GM04504 (cell line): ENCODE data around the gene BRD8.
"Not testable (repeated sequence)": the region's sequence is repeated elsewhere in the genome, so short reads cannot be mapped to it uniquely, and the experiment has no call there.

Experiments used
- DNase-seq: peaks from one replicate; pipeline ENCODE4 v3.0.0-alpha.2; 2012; ENCODE audit warnings: low read depth

The BRD8 gene

DNA sequence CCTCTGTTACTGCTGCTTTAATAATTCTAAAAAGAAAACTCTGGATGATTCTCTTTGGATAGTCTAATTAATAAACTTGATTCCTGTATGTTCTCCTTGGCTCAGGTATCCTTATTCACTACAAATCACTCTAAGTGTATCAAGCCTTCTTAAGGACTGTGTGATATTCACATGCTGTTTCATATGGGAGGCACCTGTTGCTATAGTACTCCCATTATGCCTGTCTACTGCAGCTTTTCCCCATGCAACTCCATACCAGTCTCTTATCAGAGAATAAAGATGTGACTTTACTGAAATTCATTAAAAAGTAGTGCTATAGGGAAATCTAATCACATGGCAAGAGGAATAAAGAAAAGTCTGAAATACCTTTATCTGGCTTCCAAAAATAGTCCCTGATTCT is 14.7 kb downstream of the BRD8 start:
- no peak for DNase-seq

DNA sequence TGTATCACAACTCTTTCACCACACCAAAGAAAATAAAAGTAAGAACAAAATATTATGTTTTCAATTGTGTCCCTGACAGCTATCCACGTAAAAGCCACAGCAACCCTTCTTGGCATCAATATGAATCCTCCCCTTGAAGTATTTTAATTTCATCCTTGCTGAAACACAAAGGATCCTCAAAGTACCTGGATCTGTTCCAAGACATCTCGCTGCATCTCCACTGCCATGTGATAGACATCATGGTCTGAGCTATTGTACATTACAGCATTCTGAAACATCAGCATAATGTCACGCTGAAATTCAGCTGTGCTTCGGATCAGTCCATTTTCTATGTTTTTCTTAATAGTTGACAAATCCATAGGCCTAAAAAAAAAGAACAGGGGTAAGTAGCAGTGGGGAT is 17.7 kb downstream of the BRD8 start:
- no peak for DNase-seq

DNA sequence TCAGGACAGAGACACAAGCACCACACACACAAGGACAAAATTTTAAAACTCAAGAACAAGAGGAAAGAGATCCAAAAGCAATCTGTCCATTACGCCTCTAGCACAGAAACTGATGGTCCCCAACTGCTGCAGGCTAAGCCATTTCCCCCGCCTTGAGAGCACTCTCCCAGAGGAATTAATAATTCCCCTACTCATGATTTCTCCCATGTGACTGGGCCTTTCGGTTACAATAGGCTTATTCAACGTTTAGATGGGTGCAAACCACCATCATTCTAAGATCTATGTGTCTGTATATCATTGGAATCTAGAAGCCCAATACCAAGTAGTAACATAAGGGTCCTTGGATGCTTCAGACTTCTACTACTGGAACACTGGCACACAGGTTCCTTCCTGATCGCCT is 18.8 kb downstream of the BRD8 start:
- DNase-seq = no peak

DNA sequence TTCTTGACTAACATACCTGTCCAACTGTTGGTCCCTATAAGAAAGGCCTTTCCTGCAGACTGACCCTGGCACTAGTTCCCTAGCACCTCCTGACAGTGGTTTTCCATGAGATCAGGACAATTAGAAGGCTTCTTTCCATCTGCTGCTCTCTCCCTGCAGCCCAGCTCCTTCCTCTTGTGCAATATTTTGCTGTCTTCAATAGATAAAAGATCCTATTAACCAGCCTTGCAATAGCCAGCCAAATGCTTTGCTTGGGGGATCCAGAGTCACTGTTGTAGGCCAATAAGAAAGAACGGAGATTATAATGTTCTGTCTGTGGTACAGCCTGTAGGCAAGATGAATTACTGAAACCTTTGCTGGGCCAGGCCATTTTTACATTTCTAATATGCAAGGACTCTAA is 20.8 kb downstream of the BRD8 start:
- no peak for DNase-seq

DNA sequence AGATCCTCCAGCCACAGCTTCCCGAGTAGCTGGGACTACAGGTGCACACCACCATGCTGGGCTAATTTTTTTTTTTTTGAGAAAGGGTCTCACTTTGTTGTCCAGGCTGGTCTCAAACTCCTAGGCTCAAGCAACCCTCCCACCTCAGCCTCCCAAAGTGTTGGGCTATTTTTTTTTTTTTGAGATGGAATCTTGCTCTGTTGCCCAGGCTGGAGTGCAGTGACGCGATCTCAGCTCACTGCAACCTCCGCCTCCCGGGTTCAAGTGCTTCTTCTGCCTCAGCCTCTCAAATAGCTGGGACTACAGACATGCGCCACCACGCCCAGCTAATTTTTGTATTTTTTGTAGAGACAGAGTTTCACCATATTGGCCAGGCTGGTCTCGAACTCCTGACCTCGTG is 22.5 kb downstream of the BRD8 start:
- DNase-seq = not testable (repeated sequence)

DNA sequence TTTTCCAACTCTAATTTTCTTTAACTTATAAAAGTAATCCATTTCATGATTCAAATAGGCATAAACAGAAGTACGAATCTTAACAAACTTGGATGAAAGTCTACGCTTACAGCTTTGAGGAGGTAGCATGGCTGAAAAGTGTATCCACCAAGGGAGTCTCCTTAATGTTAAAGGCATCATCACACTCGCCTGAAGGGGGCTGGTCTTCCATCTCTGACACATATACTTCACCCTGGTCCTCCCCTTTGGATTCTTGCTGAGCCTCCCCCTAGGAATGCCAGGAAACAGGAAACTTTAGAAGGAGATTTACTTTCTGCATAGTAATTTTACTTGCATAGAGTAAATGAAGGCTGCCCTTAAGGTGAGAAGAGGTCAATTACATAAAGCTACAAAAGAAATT is 28.9 kb downstream of the BRD8 start:
- no peak for DNase-seq

DNA sequence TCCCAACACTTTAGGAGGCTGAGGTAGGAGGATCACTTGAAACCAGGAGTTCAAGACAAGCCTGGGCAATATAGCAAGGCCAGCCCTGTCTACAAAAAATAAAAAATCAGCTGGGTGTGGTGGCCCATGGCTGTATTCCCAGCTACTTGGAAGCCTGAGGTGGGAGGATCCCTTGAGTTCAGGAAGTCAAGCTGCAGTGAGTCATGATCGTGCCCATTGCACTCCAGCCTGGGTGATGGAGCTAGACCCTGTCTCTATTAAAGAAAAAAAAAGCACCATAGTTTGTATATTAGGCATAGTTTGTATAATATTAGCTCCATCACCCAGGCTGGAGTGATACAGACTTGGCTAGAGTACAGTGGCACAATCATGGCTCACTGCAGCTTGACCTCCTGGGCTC is 29.6 kb downstream of the BRD8 start:
- peak; percentile 73 for DNase-seq

DNA sequence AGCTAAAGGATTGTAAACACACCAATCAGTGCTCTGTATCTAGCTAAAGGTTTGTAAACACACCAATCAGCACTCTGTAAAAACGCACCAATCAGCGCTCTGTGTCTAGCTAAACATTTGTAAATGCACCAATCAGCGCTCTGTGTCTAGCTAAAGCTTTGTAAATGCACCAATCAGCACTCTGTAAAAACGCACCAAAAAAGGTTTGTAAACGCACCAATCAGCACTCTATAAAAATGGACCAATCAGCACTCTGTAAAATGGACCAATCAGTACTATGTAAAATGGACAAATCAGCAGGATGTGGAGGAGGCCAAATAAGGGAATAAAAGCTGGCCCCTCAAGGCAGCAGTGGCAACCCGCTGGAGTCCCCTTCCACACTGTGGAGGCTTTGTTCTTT is 34.9 kb downstream of the BRD8 start:
- DNase-seq = not testable (repeated sequence)

DNA sequence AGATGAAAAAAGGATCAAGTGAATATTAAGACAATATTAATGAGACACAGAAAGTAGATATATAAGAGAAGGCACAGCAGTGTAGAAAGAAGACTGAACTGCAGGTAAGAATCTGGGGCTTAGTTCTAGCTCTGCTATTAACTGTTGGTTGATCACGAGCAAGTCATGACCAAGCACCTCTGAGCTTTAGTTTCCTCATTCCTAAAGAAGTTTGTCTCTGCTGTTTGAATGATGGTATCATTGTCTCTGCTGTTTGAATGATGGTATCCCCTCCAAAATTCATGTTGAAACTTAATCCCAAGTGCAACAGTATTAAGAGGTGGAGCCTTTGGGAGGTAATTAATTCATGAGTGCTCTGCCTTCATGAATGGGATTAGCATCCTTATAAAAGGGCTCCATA is 36.7 kb downstream of the BRD8 start:
- no peak for DNase-seq

DNA sequence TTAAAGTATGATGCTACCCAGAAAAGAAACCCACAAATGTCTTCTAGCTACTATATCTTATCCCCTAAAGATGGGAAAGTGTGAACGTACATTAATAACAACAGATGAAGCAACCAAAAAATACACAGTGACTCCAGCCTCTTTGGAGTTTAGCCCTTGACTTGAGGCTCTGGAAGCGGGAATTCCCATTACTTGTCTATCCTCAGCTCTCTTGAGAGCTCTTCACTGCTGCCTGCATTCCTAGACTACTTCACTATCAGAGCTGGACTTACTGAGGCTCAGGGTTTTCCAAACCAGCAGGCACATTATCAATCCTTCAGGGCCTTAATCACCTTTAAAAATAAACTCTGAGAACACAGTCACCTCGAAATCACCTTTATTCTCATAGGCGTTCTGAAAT is 38.2 kb downstream of the BRD8 start:
- no peak for DNase-seq

DNA sequence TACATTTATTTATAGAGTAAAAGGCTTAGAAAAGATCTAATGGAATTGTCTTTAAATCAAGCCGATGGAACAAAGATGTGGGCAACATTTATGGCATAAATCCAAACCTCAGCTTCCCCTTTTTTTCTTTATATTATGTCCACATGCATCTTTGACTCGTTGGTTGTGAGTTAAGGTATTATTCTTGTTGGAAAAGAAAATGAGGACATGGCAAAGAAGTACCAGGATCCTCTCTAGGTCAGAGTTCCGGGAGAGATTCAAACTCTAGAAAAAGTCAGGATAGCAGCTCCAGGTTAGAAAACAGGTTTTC is 38.7 kb downstream of the BRD8 start:
- no peak for DNase-seq

DNA sequence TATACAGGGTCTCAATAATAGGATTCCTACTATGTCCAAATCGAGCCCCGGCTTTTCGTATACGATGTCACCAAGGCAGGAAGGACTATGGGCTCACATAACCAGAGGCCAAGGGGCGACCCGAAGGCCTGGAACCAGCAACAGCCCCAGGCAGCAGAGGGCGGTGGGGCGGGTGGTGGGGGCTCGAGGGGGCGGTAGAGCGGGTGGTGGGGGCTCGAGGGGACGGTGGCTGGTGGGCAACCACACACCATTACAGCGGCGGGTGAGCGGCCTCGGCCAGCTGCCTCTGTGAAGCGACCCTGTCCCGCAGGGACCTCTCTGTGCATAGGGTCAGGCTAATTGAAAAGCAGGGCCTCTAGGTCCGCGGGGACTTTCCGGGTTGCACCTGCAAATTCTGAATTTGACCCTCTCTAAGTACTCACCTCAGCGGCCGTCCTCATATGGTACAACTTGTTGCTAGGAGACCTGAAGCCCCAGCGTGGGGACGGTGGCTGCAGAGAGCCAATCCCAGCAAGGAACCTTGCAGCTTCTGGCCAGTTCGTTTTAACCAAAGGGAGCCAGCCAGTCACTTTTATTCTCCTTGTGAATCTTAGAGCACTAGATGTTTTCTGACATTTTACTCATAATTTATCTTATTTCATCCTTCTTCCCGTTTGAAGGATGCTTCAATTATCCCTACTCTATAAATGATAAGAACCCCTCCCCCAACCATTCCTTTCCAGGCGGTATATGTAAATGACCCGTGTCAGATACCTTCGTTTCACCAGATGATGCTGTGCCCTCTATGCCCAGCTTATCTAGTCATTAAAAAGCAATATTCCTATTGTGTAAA is 39.3 kb downstream of the BRD8 start, which contains the start of gene NME5:
Gene NME5, minus strand, starts transcription at position 480 of the 832 bp plus-strand sequence. CDS start 648 bp downstream, outside the sequence.
- DNase-seq = peak; percentile 10

DNA sequence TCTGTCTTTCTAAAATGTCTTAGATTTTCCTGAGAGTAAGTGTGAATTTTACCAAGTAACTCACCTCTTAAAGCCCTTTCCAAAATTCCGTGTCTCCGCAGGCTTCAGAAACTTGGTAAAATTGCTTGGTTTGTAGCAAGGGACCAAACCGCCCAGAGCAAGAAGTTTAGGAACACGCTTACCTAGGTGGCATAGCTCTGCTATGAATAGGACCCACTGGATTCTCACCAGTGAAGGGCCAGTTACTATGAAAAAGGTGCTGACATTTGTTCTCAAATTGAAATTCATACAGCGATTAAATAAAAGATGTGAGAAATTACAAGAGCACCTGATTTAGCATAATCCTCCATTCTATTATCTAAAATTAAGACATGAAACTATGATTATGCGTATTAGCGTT is 45.9 kb downstream of the BRD8 start:
- no peak for DNase-seq

DNA sequence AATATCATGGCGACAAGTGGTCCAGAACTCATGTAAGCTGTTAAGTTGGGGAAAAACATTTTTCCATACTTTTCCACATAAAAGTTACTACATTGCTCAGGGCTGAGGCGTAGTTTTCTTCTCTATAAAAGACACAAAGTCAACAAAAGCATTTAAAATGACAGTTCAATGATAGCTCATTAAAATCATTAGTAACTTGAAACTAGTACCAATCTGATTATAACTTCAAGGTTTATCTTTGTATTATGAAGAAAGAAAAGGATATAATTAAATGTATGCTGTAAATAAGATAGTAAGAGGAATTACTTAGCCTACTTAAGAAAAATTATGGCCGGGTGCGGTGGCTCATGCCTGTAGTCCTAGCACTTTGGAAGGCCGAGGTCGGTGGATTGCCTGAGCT is 49.1 kb downstream of the BRD8 start:
- no peak for DNase-seq

DNA sequence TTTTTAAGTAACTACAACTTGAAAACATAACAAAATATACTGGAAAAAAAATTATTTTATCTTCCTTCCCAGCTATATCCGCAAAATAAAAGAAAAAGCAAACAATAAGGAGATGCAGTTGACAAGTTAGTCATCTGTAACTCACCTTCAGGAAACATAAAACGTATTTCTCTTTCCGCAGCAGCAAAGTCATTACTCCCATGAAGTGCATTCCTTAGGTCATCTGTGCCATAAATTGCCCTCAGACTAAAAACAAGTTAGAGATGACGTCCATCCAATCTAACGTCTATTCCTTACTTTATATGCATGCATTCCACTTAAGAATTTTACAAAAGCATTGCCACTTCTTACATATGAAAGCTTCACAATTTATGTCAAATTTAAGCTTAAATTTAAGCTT is 50.1 kb downstream of the BRD8 start:
- DNase-seq = no peak

DNA sequence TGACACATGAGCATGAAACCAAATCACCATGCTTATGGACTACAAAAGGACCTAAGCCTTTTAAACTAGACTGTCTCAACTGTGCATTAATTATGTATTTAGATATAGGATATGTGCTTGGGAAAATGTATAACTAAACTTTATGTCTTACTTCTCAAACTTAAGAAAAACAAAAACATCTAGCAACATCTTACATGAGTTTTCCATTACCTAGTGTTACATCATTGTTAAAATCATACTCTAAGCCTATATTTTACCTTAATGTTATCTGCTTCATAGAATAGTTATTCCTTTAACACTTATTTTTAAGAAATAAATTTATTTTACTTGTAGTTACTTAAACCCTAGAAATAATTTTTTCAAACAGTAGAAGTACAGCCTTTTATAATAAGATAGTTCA is 63.2 kb downstream of the BRD8 start:
- no peak for DNase-seq

DNA sequence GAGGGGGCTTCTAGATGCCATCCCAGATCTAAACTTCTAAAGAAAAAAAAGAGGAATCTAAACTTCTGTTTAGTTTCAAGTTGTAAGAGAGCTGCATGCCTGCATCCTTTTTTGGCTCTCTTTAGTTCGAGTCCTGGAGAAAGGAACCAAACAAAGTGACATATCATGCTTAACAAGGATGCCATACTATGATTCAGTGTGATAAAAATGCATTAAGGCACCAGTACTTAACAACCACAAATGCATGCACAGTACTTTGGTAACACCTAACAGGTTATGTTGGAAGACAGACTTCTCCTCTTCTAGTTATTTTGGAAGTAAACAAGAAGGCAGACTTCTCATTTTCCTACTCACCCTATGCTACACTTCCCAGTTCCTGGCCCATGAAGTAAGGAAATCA is 66.5 kb downstream of the BRD8 start:
- no peak for DNase-seq

DNA sequence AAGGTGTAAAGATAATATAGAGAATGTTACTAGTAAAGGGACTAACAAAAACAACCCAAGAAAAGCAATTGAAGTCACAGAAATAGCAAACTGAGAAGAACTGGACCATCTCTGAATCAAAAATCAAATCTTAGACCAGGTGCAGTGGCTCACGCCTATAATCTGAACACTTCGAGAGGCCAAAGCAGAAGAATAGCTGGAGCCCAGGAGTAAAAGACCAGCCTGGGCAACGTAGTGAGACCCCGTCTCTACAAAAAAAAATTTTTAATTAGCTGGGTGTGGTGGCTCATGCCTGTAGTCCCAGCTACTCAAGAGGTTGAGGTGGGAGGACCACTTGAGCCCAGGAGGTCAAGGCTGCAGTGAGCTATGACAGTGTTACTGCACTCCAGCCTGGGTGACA is 67.2 kb downstream of the BRD8 start:
- DNase-seq = no peak

DNA sequence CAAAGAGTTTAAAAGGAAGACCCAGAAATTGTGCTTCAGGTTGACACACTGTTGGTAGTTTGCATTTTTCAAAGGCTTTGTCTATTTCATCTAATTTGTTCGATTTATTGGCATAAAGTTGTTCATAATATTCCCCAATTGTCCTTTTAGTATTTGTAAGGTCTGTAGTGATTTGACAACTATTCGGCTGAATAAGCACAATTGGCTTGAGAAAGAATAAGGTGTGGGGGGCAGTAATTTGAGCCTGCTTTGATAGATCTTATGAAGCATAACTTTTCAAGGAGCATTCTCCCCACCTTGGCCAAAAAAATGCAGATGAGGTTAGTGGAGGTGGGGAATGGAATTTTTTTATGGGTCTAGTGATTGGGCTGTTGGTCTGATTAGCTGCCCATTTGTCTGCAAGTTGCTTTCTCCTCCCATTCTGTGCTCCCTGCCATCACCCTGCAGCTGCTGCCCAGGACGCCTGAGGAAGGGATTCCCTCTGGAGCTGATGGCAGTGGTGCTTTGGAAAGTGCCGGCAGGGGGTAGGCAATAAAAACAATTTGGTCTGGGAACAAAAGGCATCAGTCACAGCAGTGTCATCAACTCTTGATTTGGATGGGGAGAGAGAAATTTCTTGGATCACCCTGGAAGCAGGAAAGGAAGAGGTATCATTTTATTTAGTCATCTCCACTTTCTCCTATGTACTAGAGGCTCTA is 68.0 kb downstream of the BRD8 start:
- no peak for DNase-seq

DNA sequence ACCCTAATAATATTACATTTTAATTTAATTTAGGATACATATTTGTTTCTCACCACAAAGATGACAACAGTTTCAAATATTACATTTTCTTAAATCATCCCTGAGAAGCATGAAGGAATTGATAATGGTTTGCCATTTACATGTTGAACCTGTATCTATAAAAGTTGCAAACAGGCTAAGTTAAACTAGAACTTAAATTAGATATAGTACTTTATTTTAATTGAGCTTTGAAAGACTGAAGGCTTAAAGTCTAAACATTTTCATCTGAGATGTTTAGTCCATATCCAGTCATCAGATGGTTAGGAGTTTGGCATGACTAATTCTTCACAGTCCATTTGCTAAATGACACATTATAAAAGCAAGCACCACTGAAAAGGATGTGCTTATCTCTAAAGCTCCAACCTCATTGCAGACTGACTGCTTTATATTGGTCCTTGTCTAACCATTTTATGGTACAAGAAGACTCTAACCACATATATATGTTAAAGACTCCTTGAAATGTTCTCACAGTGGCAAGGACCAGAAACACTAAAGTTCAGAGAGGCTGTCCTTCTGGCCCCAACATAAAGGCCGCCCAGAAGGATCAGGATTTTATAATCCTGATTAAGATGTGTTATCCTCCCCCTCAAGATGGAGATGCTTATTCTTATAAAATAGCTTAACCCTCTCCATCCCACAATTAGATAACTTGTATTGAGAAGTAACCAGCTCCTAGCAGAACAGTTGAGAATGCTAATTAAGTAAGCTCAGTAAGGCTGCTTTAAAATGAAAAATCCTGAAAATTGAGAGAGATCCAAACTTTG is 68.8 kb downstream of the BRD8 start:
- DNase-seq = no peak

DNA sequence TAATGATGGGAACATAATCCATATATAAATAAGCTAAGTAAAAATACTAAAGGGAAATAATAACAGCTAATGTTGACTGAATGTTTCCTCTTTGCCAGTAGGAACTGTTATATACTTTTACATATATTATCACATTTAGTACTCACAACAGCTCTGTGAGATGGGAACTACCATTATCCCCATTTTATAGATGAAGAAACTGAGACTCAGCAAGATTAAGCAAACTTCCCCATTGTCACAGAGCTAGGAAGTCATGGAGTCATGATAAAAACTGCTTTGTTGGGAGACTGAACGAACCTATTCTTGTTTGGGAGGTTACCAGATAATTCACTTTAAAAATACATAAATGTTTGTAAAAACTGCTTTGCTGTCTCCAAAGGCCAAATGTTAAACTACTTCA is 71.2 kb downstream of the BRD8 start:
- DNase-seq = no peak

DNA sequence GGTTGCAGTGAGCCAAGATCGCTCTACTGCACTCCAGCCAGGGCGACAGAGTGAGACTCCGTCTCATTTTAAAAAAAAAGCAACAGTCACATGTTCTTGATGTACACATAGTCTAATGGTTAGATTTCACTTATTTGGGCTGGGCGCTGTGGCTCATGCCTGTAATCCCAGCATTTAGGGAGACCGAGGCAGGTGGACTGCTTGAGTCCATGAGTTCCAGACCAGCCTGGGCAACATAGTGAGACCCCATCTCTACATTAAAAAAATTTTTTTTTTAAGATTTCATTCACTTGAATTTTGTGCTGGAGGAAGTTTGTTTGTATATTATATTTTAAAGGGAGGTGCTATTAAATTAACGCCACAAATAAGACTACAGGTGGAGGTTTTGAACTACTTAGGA is 72.7 kb downstream of the BRD8 start:
- no peak for DNase-seq

DNA sequence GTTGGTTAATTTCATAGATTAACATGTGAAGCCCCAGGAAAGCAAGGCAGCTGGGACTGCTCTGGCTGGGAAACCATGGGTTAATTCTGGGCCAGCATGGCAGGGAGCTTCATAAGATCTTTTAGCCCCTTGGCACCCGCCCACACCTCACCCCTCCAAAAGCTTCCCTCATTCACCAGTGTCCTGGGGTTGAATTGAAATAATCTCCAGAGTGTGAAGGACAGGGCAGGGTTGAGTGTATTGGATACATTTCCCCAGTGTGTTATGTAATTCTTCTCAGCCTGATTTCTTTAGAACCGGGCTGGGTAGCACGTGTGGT is 75.2 kb downstream of the BRD8 start:
- DNase-seq = no peak
